Mammary epithelial cell (primary cell): Measurements from ENCODE around the gene SMYD5.

ENCODE experiments used
- CTCF ChIP-seq, 2 donors: IDR thresholded peaks in 1 of 2; conservative IDR thresholded peaks in 1 of 2; 2 replicates each; pipeline ENCODE4 v1.5.1; 2011 to 2012; ENCODE audit warnings: inconsistent platforms in 2 of 2, low read length in 2 of 2, mild to moderate bottlenecking in 2 of 2, control low read depth in 1 of 2, low read depth in 1 of 2; ENCODE audit not compliant: insufficient read depth in 1 of 2; ENCODE audit errors: extremely low read depth in 1 of 2
- EZH2 ChIP-seq: IDR thresholded peaks from 2 replicates; pipeline ENCODE4 v1.6.1; 2012; ENCODE audit warnings: low read length, inconsistent platforms, borderline replicate concordance

GRCh38 chr2:73217826-73218225 lies 3.8 kb downstream of the SMYD5 start:
- no peak for TF ChIP-seq CTCF (conservative IDR thresholded peaks at IDR 0.05 in 1 of 2, IDR thresholded peaks at IDR 0.05 in 1 of 2; ENCODE audit: extremely low read depth in 1 of 2, insufficient read depth in 1 of 2, low read depth in 1 of 2, low read length in 2 of 2)
- TF ChIP-seq EZH2: no peak
